ENCODE results near the gene PPP1R2. TPM values are rescaled to one million over a fixed set of nuclear protein-coding genes. Genes with fewer than 3 reads are reported as not detected.

The PPP1R2 gene
- total and polyA plus RNA-seq, 2 of the 13 experiments (the other 11 are each of a cell fraction or from before 2014, with no cell fraction given): 36.5 to 86.5 TPM

DNA sequence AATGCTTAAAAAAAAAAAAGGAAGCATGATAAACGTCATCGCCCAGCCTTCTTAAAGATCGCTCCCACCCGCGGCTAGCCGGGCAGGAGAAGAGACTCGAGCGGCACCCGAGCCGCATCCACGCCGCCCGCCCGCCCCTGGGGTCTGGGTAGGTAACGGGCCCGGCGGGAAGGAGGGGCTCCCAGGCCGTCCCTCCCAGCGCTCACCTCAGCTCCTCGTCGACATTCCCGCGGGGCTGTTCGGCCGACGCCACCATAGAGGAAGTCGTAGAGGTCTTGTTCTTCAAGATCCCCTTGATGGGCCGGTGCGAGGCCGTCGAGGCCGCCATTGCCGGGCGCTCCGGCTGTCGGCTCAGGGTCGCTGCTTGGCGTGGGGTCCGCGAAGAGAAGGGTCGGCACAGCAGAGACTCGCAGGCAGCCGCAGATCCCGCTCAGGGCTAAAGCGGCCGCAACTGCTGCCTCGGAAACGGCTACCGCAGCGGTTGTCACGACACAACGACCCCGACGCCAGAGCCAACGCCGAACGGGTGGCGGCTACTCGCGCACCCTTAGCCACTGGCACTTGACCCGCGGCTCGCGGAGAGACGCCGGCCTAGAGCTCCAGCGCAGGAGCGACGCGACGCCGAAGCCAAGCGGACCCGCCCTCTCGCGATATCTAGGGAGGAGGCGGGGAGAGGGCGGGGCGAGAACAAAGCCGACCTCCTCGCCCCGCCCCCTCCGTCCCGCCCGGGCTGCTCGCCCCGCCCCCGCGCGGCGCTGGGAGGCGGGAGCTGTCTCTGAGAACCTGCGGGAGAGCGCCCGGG, at the start of gene PPP1R2 (continued):
- no peak for TF ChIP-seq ZNF430 (CRISPR knock-in tag; IDR thresholded peaks at IDR 0.05)
- TF ChIP-seq ATAD3A (CRISPR knock-in tag; IDR thresholded peaks at IDR 0.05): no peak
- TF ChIP-seq ZNF552 (CRISPR knock-in tag; IDR thresholded peaks at IDR 0.05; ENCODE audit: borderline replicate concordance): peak; percentile 57; the same call in 1 of the 2 replicates
- 0 out of 2 replicates have a peak, but pooled peaks have one; percentile 25 for TF ChIP-seq THRA (CRISPR knock-in tag; IDR thresholded peaks at IDR 0.05; ENCODE audit: borderline replicate concordance)
- TF ChIP-seq, protein P1, sequence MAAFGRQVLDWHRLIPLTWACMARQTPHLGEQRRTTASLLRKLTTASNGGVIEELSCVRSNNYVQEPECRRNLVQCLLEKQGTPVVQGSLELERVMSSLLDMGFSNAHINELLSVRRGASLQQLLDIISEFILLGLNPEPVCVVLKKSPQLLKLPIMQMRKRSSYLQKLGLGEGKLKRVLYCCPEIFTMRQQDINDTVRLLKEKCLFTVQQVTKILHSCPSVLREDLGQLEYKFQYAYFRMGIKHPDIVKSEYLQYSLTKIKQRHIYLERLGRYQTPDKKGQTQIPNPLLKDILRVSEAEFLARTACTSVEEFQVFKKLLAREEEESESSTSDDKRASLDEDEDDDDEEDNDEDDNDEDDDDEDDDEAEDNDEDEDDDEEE (CRISPR knock-in tag; IDR thresholded peaks at IDR 0.05): peak; percentile 56; the same call in 1 of the 2 replicates
- no peak for TF ChIP-seq ZFP82 (CRISPR knock-in tag; IDR thresholded peaks at IDR 0.05; ENCODE audit: borderline replicate concordance)
- no peak for TF ChIP-seq REL (CRISPR knock-in tag; conservative IDR thresholded peaks at IDR 0.05)
- TF ChIP-seq ZSCAN29 (CRISPR knock-in tag; conservative IDR thresholded peaks at IDR 0.05): no peak
- no peak for TF ChIP-seq WIZ (CRISPR knock-in tag; IDR thresholded peaks at IDR 0.05)
- TF ChIP-seq TBL1XR1 (IDR thresholded peaks at IDR 0.05; ENCODE audit: borderline replicate concordance, low read length, partially characterized antibody): no peak
- peak; percentile 85; the same call in 1 of the 2 replicates for TF ChIP-seq ZGPAT (CRISPR knock-in tag; IDR thresholded peaks at IDR 0.05)
- TF ChIP-seq, protein P2, sequence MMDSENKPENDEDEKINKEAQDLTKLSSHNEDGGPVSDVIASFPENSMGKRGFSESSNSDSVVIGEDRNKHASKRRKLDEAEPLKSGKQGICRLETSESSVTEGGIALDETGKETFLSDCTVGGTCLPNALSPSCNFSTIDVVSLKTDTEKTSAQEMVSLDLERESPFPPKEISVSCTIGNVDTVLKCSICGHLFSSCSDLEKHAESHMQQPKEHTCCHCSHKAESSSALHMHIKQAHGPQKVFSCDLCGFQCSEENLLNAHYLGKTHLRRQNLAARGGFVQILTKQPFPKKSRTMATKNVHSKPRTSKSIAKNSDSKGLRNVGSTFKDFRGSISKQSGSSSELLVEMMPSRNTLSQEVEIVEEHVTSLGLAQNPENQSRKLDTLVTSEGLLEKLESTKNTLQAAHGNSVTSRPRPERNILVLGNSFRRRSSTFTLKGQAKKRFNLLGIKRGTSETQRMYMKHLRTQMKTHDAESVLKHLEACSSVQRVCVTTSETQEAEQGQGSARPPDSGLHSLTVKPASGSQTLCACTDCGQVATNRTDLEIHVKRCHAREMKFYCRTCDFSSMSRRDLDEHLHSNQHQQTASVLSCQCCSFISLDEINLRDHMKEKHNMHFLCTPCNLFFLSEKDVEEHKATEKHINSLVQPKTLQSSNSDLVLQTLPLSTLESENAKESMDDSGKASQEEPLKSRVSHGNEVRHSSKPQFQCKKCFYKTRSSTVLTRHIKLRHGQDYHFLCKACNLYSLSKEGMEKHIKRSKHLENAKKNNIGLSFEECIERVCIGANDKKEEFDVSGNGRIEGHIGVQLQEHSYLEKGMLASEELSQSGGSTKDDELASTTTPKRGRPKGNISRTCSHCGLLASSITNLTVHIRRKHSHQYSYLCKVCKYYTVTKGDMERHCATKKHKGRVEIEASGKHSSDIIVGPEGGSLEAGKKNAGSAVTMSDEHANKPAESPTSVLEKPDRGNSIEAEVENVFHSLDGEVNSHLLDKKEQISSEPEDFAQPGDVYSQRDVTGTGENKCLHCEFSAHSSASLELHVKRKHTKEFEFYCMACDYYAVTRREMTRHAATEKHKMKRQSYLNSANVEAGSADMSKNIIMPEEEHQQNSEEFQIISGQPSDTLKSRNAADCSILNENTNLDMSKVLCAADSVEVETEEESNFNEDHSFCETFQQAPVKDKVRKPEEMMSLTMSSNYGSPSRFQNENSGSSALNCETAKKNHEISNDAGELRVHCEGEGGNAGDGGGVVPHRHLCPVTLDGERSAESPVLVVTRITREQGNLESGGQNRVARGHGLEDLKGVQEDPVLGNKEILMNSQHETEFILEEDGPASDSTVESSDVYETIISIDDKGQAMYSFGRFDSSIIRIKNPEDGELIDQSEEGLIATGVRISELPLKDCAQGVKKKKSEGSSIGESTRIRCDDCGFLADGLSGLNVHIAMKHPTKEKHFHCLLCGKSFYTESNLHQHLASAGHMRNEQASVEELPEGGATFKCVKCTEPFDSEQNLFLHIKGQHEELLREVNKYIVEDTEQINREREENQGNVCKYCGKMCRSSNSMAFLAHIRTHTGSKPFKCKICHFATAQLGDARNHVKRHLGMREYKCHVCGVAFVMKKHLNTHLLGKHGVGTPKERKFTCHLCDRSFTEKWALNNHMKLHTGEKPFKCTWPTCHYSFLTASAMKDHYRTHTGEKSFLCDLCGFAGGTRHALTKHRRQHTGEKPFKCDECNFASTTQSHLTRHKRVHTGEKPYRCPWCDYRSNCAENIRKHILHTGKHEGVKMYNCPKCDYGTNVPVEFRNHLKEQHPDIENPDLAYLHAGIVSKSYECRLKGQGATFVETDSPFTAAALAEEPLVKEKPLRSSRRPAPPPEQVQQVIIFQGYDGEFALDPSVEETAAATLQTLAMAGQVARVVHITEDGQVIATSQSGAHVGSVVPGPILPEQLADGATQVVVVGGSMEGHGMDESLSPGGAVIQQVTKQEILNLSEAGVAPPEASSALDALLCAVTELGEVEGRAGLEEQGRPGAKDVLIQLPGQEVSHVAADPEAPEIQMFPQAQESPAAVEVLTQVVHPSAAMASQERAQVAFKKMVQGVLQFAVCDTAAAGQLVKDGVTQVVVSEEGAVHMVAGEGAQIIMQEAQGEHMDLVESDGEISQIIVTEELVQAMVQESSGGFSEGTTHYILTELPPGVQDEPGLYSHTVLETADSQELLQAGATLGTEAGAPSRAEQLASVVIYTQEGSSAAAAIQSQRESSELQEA (CRISPR knock-in tag; IDR thresholded peaks at IDR 0.05; ENCODE audit: not compliant biosample characterization): no peak
- peak; percentile 53; the same call in 1 of the 2 replicates for TF ChIP-seq CBX5 (CRISPR knock-in tag; IDR thresholded peaks at IDR 0.05; ENCODE audit: borderline replicate concordance)
- peak; percentile 78; the same call in 1 of the 2 replicates for TF ChIP-seq SP5 (CRISPR knock-in tag; IDR thresholded peaks at IDR 0.05; ENCODE audit: borderline replicate concordance, low read depth)
- TF ChIP-seq ATF1 (CRISPR knock-in tag; IDR thresholded peaks at IDR 0.05): no peak
